ENCODE measurements around the gene SELL. TPM values are rescaled to one million over a fixed set of nuclear protein-coding genes. Genes with fewer than 3 reads are reported as not detected.

Gene SELL
- polyA plus RNA-seq, 1 of the 3 experiments (the other 2 are of a cell fraction), result 0.58 TPM

GRCh38 chr1:169648187-169648586, 63.2 kb downstream of the SELL start:
- CTCF ChIA-PET, result no interaction called here
- TF ChIP-seq TEAD4 (IDR thresholded peaks at IDR 0.05; ENCODE audit: borderline replicate concordance, insufficient read depth) (no peak), CHD2 (IDR thresholded peaks at IDR 0.05; ENCODE audit: low read length, partially characterized antibody) (no peak), SMC3 (IDR thresholded peaks at IDR 0.05; ENCODE audit: low read depth, low read length) (no peak), GATA2 (CRISPR knock-in tag; IDR thresholded peaks at IDR 0.05) (no peak), RFX5 (IDR thresholded peaks at IDR 0.05; ENCODE audit: low read length) (no peak), POLR2AphosphoS5 (IDR thresholded peaks at IDR 0.05; ENCODE audit: low read depth, low read length) (no peak), FOSL2 (IDR thresholded peaks at IDR 0.05; ENCODE audit: borderline replicate concordance, low read depth) (no peak), RXRA (IDR thresholded peaks at IDR 0.05; ENCODE audit: borderline replicate concordance, low read depth) (no peak), RAD21 (IDR thresholded peaks at IDR 0.05; ENCODE audit: low read length) (no peak), ELF1 (IDR thresholded peaks at IDR 0.05) (no peak), EZH2phosphoT487 (IDR thresholded peaks at IDR 0.05; ENCODE audit: borderline replicate concordance, low read depth) (no peak), TCF12 (IDR thresholded peaks at IDR 0.05) (no peak), SIN3A (IDR thresholded peaks at IDR 0.05; ENCODE audit: borderline replicate concordance, low read depth, low read length) (no peak), NFIC (IDR thresholded peaks at IDR 0.05; ENCODE audit: borderline replicate concordance) (no peak)
- TF ChIP-seq, protein P1, sequence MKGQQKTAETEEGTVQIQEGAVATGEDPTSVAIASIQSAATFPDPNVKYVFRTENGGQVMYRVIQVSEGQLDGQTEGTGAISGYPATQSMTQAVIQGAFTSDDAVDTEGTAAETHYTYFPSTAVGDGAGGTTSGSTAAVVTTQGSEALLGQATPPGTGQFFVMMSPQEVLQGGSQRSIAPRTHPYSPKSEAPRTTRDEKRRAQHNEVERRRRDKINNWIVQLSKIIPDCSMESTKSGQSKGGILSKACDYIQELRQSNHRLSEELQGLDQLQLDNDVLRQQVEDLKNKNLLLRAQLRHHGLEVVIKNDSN (IDR thresholded peaks at IDR 0.05; ENCODE audit: borderline replicate concordance, low read depth), result no peak
- TF ChIP-seq, protein P2, sequence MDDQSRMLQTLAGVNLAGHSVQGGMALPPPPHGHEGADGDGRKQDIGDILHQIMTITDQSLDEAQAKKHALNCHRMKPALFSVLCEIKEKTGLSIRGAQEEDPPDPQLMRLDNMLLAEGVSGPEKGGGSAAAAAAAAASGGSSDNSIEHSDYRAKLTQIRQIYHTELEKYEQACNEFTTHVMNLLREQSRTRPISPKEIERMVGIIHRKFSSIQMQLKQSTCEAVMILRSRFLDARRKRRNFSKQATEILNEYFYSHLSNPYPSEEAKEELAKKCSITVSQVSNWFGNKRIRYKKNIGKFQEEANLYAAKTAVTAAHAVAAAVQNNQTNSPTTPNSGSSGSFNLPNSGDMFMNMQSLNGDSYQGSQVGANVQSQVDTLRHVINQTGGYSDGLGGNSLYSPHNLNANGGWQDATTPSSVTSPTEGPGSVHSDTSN (IDR thresholded peaks at IDR 0.05), result no peak
- TF ChIP-seq, protein P3, sequence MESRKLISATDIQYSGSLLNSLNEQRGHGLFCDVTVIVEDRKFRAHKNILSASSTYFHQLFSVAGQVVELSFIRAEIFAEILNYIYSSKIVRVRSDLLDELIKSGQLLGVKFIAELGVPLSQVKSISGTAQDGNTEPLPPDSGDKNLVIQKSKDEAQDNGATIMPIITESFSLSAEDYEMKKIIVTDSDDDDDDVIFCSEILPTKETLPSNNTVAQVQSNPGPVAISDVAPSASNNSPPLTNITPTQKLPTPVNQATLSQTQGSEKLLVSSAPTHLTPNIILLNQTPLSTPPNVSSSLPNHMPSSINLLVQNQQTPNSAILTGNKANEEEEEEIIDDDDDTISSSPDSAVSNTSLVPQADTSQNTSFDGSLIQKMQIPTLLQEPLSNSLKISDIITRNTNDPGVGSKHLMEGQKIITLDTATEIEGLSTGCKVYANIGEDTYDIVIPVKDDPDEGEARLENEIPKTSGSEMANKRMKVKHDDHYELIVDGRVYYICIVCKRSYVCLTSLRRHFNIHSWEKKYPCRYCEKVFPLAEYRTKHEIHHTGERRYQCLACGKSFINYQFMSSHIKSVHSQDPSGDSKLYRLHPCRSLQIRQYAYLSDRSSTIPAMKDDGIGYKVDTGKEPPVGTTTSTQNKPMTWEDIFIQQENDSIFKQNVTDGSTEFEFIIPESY (IDR thresholded peaks at IDR 0.05; ENCODE audit: borderline replicate concordance, low read depth), result no peak

More at GRCh38 chr1:169648187-169648586, 63.2 kb downstream of the SELL start:
- H3K9me2 ChIP-seq, result no peaks in the 10 kb centered on the region
- no peaks in the 10 kb centered on the region for H3K9me3 ChIP-seq
- no peak for DNase-seq
- no peaks in the 10 kb centered on the region for H3K4me1 ChIP-seq (ENCODE audit: control insufficient read depth in 1 of 2, insufficient read depth in 2 of 2, low read depth in 1 of 2, low read length in 1 of 2)
- no peak overlapping the region for H2AFZ ChIP-seq (ENCODE audit: low read depth)
- no peak overlapping the region for H3K4me3 ChIP-seq (ENCODE audit: low read depth in 2 of 2, low read length in 1 of 2)
- no peak overlapping the region for H3K4me2 ChIP-seq
- 2% methylated on average over 2 of the region's 2 CpGs for WGBS (ENCODE audit: low lambda C conversion rate)
- no peaks in the 10 kb centered on the region for H3K79me2 ChIP-seq (ENCODE audit: insufficient read depth)
- no peak overlapping the region for H3K27ac ChIP-seq (ENCODE audit: low read depth in 2 of 2, low read length in 1 of 2)
- POLR2A ChIA-PET, result no interaction called here
- no peaks in the 10 kb centered on the region for H4K20me1 ChIP-seq (ENCODE audit: insufficient read depth)
- H3K27me3 ChIP-seq (ENCODE audit: insufficient read depth), result peaks cover 11% of the 10 kb centered on the region; the same call in 1 of the 2 replicates
- no peaks in the 10 kb centered on the region for H3K36me3 ChIP-seq (replicated peaks in 1 of 2; ENCODE audit: control insufficient read depth in 1 of 2, insufficient read depth in 2 of 2, low read length in 1 of 2)
- no peak overlapping the region for H3K9ac ChIP-seq
- H3F3A ChIP-seq (replicated peaks; ENCODE audit: insufficient read depth), result no peaks in the 10 kb centered on the region
